Measurements from ENCODE around the gene CYTH3. TPM values are rescaled to one million over a fixed set of nuclear protein-coding genes. Genes with fewer than 3 reads are reported as not detected.
"Not testable (repeated sequence)": the region's sequence is repeated elsewhere in the genome, so short reads cannot be mapped to it uniquely, and the experiment has no call there.

CYTH3 gene
- total RNA-seq, 2 donors from 2014 or later = 2.2 to 8.4 TPM

- H3K4me3 Mint-ChIP-seq = no peak overlapping the region
- H3K27ac Mint-ChIP-seq = no peak overlapping the region
- H3K27me3 Mint-ChIP-seq = no peaks in the 10 kb centered on the region
- no peak for ATAC-seq (replicated peaks)
- H3K9me3 Mint-ChIP-seq = no peaks in the 10 kb centered on the region
- H3K36me3 Mint-ChIP-seq (ENCODE audit: low read depth) = no peaks in the 10 kb centered on the region
- H3K4me1 Mint-ChIP-seq = peaks cover 29% of the 10 kb centered on the region
These were observed 35.4 kb downstream of the CYTH3 start for GRCh38 chr7:6237011-6237410.

- peaks cover 29% of the 10 kb centered on the region for H3K4me1 Mint-ChIP-seq
- no peaks in the 10 kb centered on the region for H3K36me3 Mint-ChIP-seq (ENCODE audit: low read depth)
- no peak for ATAC-seq (replicated peaks)
- H3K27ac Mint-ChIP-seq = no peak overlapping the region
- no peaks in the 10 kb centered on the region for H3K9me3 Mint-ChIP-seq
- H3K27me3 Mint-ChIP-seq = no peaks in the 10 kb centered on the region
- H3K4me3 Mint-ChIP-seq = no peak overlapping the region
These were observed 37.2 kb downstream of the CYTH3 start for GRCh38 chr7:6235029-6235871.

GRCh38 chr7:6234384-6234783 lies 38.0 kb downstream of the CYTH3 start:
- H3K27me3 Mint-ChIP-seq = no peaks in the 10 kb centered on the region
- H3K27ac Mint-ChIP-seq = no peak overlapping the region
- no peak overlapping the region for H3K4me3 Mint-ChIP-seq
- H3K36me3 Mint-ChIP-seq (ENCODE audit: low read depth) = no peaks in the 10 kb centered on the region
- peak; percentile 91 for ATAC-seq (replicated peaks)
- H3K9me3 Mint-ChIP-seq = no peaks in the 10 kb centered on the region
- peaks cover 29% of the 10 kb centered on the region for H3K4me1 Mint-ChIP-seq

- peak overlapping the region; percentile 28 for H3K4me3 Mint-ChIP-seq
- H3K36me3 Mint-ChIP-seq (ENCODE audit: low read depth) = no peaks in the 10 kb centered on the region
- H3K9me3 Mint-ChIP-seq = no peaks in the 10 kb centered on the region
- no peaks in the 10 kb centered on the region for H3K27me3 Mint-ChIP-seq
- H3K27ac Mint-ChIP-seq = peak overlapping the region; percentile 37
- peaks cover 37% of the 10 kb centered on the region for H3K4me1 Mint-ChIP-seq
- peak; percentile 46 for ATAC-seq (replicated peaks)
These were observed 39.9 kb downstream of the CYTH3 start for GRCh38 chr7:6232534-6232933.

- H3K4me3 Mint-ChIP-seq = peak overlapping the region; percentile 28
- no peaks in the 10 kb centered on the region for H3K9me3 Mint-ChIP-seq
- peaks cover 37% of the 10 kb centered on the region for H3K4me1 Mint-ChIP-seq
- no peaks in the 10 kb centered on the region for H3K36me3 Mint-ChIP-seq (ENCODE audit: low read depth)
- H3K27me3 Mint-ChIP-seq = no peaks in the 10 kb centered on the region
- no peak overlapping the region for H3K27ac Mint-ChIP-seq
- ATAC-seq (replicated peaks) = no peak
These were observed 40.3 kb downstream of the CYTH3 start for GRCh38 chr7:6232116-6232515.

- no peak overlapping the region for H3K4me3 Mint-ChIP-seq
- no peaks in the 10 kb centered on the region for H3K9me3 Mint-ChIP-seq
- H3K27me3 Mint-ChIP-seq = no peaks in the 10 kb centered on the region
These were observed 41.2 kb downstream of the CYTH3 start for GRCh38 chr7:6231184-6231583.

GRCh38 chr7:6229284-6229683 lies 43.1 kb downstream of the CYTH3 start:
- not testable (repeated sequence) for H3K4me3 Mint-ChIP-seq; ATAC-seq (replicated peaks); H3K36me3 Mint-ChIP-seq (ENCODE audit: low read depth); H3K27ac Mint-ChIP-seq; H3K9me3 Mint-ChIP-seq; H3K27me3 Mint-ChIP-seq
- H3K4me1 Mint-ChIP-seq = peaks cover 32% of the 10 kb centered on the region

More at GRCh38 chr7:6231184-6231583, 41.2 kb downstream of the CYTH3 start:
- no peaks in the 10 kb centered on the region for H3K36me3 Mint-ChIP-seq (ENCODE audit: low read depth)
- no peak overlapping the region for H3K27ac Mint-ChIP-seq
- H3K4me1 Mint-ChIP-seq = peaks cover 37% of the 10 kb centered on the region
- no peak for ATAC-seq (replicated peaks)

GRCh38 chr7:6228361-6229229 lies 43.8 kb downstream of the CYTH3 start:
- H3K27ac Mint-ChIP-seq = peak overlapping the region; percentile 1
- H3K36me3 Mint-ChIP-seq (ENCODE audit: low read depth) = no peaks in the 10 kb centered on the region
- peak; percentile 19 for ATAC-seq (replicated peaks)
- no peaks in the 10 kb centered on the region for H3K27me3 Mint-ChIP-seq
- H3K4me3 Mint-ChIP-seq = no peak overlapping the region
- no peaks in the 10 kb centered on the region for H3K9me3 Mint-ChIP-seq
- H3K4me1 Mint-ChIP-seq = peaks cover 25% of the 10 kb centered on the region

- no peak overlapping the region for H3K4me3 Mint-ChIP-seq
- ATAC-seq (replicated peaks) = no peak
- H3K27ac Mint-ChIP-seq = no peak overlapping the region
- H3K4me1 Mint-ChIP-seq = peaks cover 16% of the 10 kb centered on the region
- no peaks in the 10 kb centered on the region for H3K36me3 Mint-ChIP-seq (ENCODE audit: low read depth)
- no peaks in the 10 kb centered on the region for H3K27me3 Mint-ChIP-seq
- no peaks in the 10 kb centered on the region for H3K9me3 Mint-ChIP-seq
These were observed 45.1 kb downstream of the CYTH3 start for GRCh38 chr7:6227294-6227846.

GRCh38 chr7:6226194-6226799 lies 46.1 kb downstream of the CYTH3 start:
- Mint-ChIP-seq H3K36me3 (ENCODE audit: low read depth) (no peaks in the 10 kb centered on the region), H3K4me3 (no peak overlapping the region), H3K4me1 (peaks cover 14% of the 10 kb centered on the region), H3K9me3 (no peaks in the 10 kb centered on the region), H3K27ac (no peak overlapping the region), H3K27me3 (no peaks in the 10 kb centered on the region)
- ATAC-seq (replicated peaks) = no peak

- not testable (repeated sequence) for H3K27ac Mint-ChIP-seq; H3K36me3 Mint-ChIP-seq (ENCODE audit: low read depth); H3K27me3 Mint-ChIP-seq; H3K4me1 Mint-ChIP-seq; H3K9me3 Mint-ChIP-seq; H3K4me3 Mint-ChIP-seq; ATAC-seq (replicated peaks)
These were observed 49.0 kb downstream of the CYTH3 start for GRCh38 chr7:6223411-6223810.

- not testable (repeated sequence) for H3K36me3 Mint-ChIP-seq (ENCODE audit: low read depth); H3K27me3 Mint-ChIP-seq; H3K4me1 Mint-ChIP-seq; ATAC-seq (replicated peaks); H3K27ac Mint-ChIP-seq; H3K9me3 Mint-ChIP-seq; H3K4me3 Mint-ChIP-seq
These were observed 49.4 kb downstream of the CYTH3 start for GRCh38 chr7:6223010-6223409.

- ATAC-seq (replicated peaks) = peak; percentile 98
- Mint-ChIP-seq H3K27ac (peak overlapping the region; percentile 91), H3K9me3 (no peaks in the 10 kb centered on the region), H3K27me3 (no peaks in the 10 kb centered on the region), H3K4me3 (peak overlapping the region; percentile 72), H3K4me1 (peaks cover 5% of the 10 kb centered on the region), H3K36me3 (ENCODE audit: low read depth) (no peaks in the 10 kb centered on the region)
These were observed 50.8 kb downstream of the CYTH3 start for GRCh38 chr7:6221340-6222319.
